Activated CD8-positive, alpha-beta T cell treated with anti-CD3 and anti-CD28 coated beads for 36 hours (primary cell): ENCODE measurements around the gene ATPAF2. TPM values are rescaled to one million over a fixed set of nuclear protein-coding genes. Genes with fewer than 3 reads are reported as not detected.

Source experiments
- ATAC-seq: fragments of 200-7000 bp; cut with Tn5 transposase; one replicate; pipeline ENCODE4 v1.10.0; 2021; ENCODE audit warnings: mild to moderate bottlenecking, moderate library complexity
- CTCF ChIA-PET: fragments of 350-600 bp; sonication (Branson Sonifier 250); formaldehyde crosslinking; loops from one replicate; lab custom pipeline; 2021; ENCODE audit warnings: antibody characterized with exemption; lab: Charles Lee
- POLR2A ChIA-PET: fragments of 350-600 bp; sonication (Branson Sonifier 250); formaldehyde crosslinking; loops from one replicate; lab custom pipeline; 2021; ENCODE audit warnings: antibody characterized with exemption; lab: Charles Lee
- DNase-seq: peaks from one replicate; pipeline ENCODE4 v3.0.0-alpha.2; 2020
- H3K27ac Mint-ChIP-seq: one replicate; pipeline ENCODE4 v1.8.0; 2021; ENCODE audit warnings: mild to moderate bottlenecking, mixed read lengths
- H3K27me3 Mint-ChIP-seq: one replicate; pipeline ENCODE4 v1.8.0; 2021; ENCODE audit warnings: mixed read lengths
- H3K36me3 Mint-ChIP-seq: one replicate; pipeline ENCODE4 v1.8.0; 2021; ENCODE audit warnings: low read depth, mixed read lengths
- H3K4me1 Mint-ChIP-seq: one replicate; pipeline ENCODE4 v1.8.0; 2021; ENCODE audit warnings: low read depth, mixed read lengths
- H3K4me3 Mint-ChIP-seq: one replicate; pipeline ENCODE4 v1.8.0; 2021; ENCODE audit warnings: mild to moderate bottlenecking, moderate library complexity, mixed read lengths
- H3K9me3 Mint-ChIP-seq: one replicate; pipeline ENCODE4 v1.8.0; 2021; ENCODE audit warnings: mixed read lengths
- intact Hi-C: fragments of 100-400 bp; cut with micrococcal nuclease; formaldehyde crosslinking; loops from one replicate; pipeline ENCODE4 v1.10.0; 2022
- total RNA-seq, 2 experiments: library from RNA; stranded (reverse); gene quantifications; one replicate each; pipeline ENCODE4 v1.2.3, GENCODE V29; 2021
- TF ChIP-seq, protein P1 (sequence below): fragments of 200-600 bp; IDR thresholded peaks from one replicate; pipeline ENCODE4 v1.8.0; 2022; ENCODE audit warnings: antibody characterized with exemption, mild to moderate bottlenecking

The ATPAF2 gene
- total RNA-seq, 2 experiments from 2014 or later: 28.5 to 29.7 TPM

DNA sequence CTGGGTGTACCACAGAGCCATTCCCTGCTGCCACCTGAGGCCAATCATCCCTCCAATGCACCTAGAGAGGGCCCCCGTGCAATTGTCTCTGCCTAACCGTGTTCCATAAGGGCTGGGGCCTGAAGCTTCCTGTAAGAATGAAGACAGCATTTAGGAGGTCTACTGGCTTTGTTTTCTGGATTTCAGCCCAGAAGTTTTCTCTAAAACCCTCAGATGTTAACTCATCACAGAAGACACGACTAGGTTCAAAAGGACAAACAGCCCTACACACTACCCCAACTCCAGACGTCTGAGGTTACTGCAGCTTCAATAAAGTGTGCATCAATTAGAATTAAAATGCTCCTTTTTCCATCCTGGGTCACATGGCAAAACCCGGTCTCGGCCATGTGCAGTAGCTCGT is 38.0 kb upstream of the ATPAF2 start:
- POLR2A ChIA-PET: no interaction called here
- no peaks in the 10 kb centered on the region for H3K4me1 Mint-ChIP-seq
- CTCF ChIA-PET: no interaction called here
- H3K27me3 Mint-ChIP-seq: peaks cover 7% of the 10 kb centered on the region
- TF ChIP-seq, protein P1, sequence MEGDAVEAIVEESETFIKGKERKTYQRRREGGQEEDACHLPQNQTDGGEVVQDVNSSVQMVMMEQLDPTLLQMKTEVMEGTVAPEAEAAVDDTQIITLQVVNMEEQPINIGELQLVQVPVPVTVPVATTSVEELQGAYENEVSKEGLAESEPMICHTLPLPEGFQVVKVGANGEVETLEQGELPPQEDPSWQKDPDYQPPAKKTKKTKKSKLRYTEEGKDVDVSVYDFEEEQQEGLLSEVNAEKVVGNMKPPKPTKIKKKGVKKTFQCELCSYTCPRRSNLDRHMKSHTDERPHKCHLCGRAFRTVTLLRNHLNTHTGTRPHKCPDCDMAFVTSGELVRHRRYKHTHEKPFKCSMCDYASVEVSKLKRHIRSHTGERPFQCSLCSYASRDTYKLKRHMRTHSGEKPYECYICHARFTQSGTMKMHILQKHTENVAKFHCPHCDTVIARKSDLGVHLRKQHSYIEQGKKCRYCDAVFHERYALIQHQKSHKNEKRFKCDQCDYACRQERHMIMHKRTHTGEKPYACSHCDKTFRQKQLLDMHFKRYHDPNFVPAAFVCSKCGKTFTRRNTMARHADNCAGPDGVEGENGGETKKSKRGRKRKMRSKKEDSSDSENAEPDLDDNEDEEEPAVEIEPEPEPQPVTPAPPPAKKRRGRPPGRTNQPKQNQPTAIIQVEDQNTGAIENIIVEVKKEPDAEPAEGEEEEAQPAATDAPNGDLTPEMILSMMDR: no peak
- H3K27ac Mint-ChIP-seq: no peak overlapping the region
- DNase-seq (no peak), ATAC-seq (no peak)
- intact Hi-C loops: no loop called here
- no peaks in the 10 kb centered on the region for H3K9me3 Mint-ChIP-seq
- H3K4me3 Mint-ChIP-seq: no peak overlapping the region
- H3K36me3 Mint-ChIP-seq: no peaks in the 10 kb centered on the region

- Mint-ChIP-seq H3K4me1 (peaks cover 2% of the 10 kb centered on the region), H3K27ac (no peak overlapping the region), H3K4me3 (no peak overlapping the region), H3K36me3 (no peaks in the 10 kb centered on the region), H3K27me3 (peaks cover 5% of the 10 kb centered on the region), H3K9me3 (no peaks in the 10 kb centered on the region)
- no peak for DNase-seq
- TF ChIP-seq, protein P1: no peak
- ATAC-seq: no peak
- CTCF ChIA-PET: no interaction called here
- POLR2A ChIA-PET: no interaction called here
- intact Hi-C loops: no loop called here
These were observed 35.8 kb upstream of the ATPAF2 start for GRCh38 chr17:18074566-18075272.

DNA sequence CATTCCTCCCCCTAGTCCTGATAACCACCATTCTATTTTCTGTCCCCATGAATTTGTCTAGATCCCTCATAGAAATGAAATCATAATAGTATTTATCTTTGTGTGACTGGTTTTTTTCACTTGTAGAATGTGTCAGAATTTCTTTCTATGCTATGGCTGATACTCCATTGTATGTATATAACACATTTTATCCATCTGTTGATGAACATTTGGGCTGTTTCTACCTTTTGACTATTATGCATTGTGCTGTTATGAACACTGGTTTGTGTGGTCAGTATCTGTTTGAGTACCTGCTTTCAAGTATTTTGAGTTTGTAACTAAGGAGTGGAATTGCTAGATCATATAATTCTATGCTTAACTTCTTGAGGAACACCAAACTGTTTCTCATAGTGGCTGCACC is 32.8 kb upstream of the ATPAF2 start:
- H3K27me3 Mint-ChIP-seq: no peaks in the 10 kb centered on the region
- H3K4me1 Mint-ChIP-seq: peaks cover 2% of the 10 kb centered on the region
- ChIA-PET CTCF (interaction anchor here (1.3 kb wide), 1 partner anchor 9 kb away, joined by 3 read pairs; no protein-coding TSS in a partner anchor), POLR2A (no interaction called here)
- DNase-seq (no peak), ATAC-seq (no peak)
- no peaks in the 10 kb centered on the region for H3K9me3 Mint-ChIP-seq
- H3K27ac Mint-ChIP-seq: no peak overlapping the region
- H3K36me3 Mint-ChIP-seq: no peaks in the 10 kb centered on the region
- intact Hi-C loops: no loop called here
- H3K4me3 Mint-ChIP-seq: no peak overlapping the region
- TF ChIP-seq, protein P1: no peak

GRCh38 chr17:18070861-18071340 is 31.9 kb upstream of the ATPAF2 start:
- TF ChIP-seq, protein P1: no peak
- no peak overlapping the region for H3K27ac Mint-ChIP-seq
- H3K27me3 Mint-ChIP-seq: no peaks in the 10 kb centered on the region
- H3K9me3 Mint-ChIP-seq: no peaks in the 10 kb centered on the region
- H3K4me1 Mint-ChIP-seq: peaks cover 2% of the 10 kb centered on the region
- ATAC-seq: peak; percentile 45
- ChIA-PET CTCF (interaction anchor here (1.3 kb wide), 1 partner anchor 8 kb away, joined by 3 read pairs; no protein-coding TSS in a partner anchor), POLR2A (interaction anchor here (1.0 to 1.2 kb wide), 2 partner anchors 22 to 30 kb away, joined by 3 to 4 read pairs; no protein-coding TSS in a partner anchor)
- intact Hi-C loops: no loop called here
- H3K4me3 Mint-ChIP-seq: no peak overlapping the region
- peak; percentile 15 for DNase-seq
- H3K36me3 Mint-ChIP-seq: no peaks in the 10 kb centered on the region

DNA sequence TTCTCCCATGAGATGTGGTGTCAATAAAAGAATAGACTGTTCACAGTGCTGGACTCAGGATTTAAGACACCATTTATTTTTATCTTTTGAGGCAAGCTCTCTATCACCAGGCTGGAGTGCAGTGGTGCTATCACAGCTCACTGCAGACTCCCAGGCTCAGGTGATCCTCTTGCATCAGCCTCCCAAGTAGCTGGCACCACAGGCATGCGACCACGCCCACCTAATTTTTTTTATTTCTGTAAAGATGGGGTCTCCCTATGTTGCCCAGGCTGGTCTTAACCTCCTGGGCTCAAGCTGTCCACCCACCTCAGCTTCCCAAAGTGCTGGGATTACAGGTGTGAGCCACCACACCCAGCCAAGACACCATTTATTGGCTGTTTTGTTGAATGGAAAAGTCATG is 30.1 kb upstream of the ATPAF2 start:
- Mint-ChIP-seq H3K27me3 (no peaks in the 10 kb centered on the region), H3K36me3 (peaks cover 2% of the 10 kb centered on the region), H3K27ac (no peak overlapping the region), H3K4me1 (peaks cover 2% of the 10 kb centered on the region), H3K9me3 (no peaks in the 10 kb centered on the region), H3K4me3 (no peak overlapping the region)
- no peak for DNase-seq
- TF ChIP-seq, protein P1: no peak
- ChIA-PET CTCF (interaction anchor here (1.7 kb wide), 1 partner anchor 35 kb away, joined by 4 read pairs; no protein-coding TSS in a partner anchor), POLR2A (no interaction called here)
- intact Hi-C loops: no loop called here
- ATAC-seq: no peak
